Endothelial cell of umbilical vein (primary cell): ENCODE results near the gene COL18A1. TPM values are rescaled to one million over a fixed set of nuclear protein-coding genes. Genes with fewer than 3 reads are reported as not detected.

Source experiments
- BruUV-seq: library from RNA; stranded (reverse); fragments of 400-500 nt; replicated peaks from 2 replicates; lab custom pipeline; 2021; lab: Mats Ljungman, UMichigan
- CTCF ChIA-PET: fragments of 300-600, 350-600 bp; sonication (Branson Sonifier 250); formaldehyde crosslinking; loops from one replicate; lab custom pipeline; 2021; ENCODE audit warnings: antibody characterized with exemption, inconsistent platforms; lab: Charles Lee
- POLR2A ChIA-PET: fragments of 300-600, 350-600 bp; sonication (Branson Sonifier 250); formaldehyde crosslinking; loops from one replicate; lab custom pipeline; 2021; ENCODE audit warnings: antibody characterized with exemption, inconsistent platforms; lab: Charles Lee
- DNase-seq: peaks from one replicate; pipeline ENCODE4 v3.0.0-alpha.2; 2011; ENCODE audit warnings: low read depth, low spot score
- FAIRE-seq: peaks from 2 replicates; lab custom pipeline; 2011; peaks lifted over from hg19 to GRCh38; lab: Jason Lieb, UNC
- H2AFZ ChIP-seq: 2 replicates; pipeline ENCODE4 v1.6.0; 2012; ENCODE audit warnings: low read depth, low read length, control low read depth, inconsistent platforms
- H3K27ac ChIP-seq: 2 replicates; pipeline ENCODE4 v1.5.1; 2011; ENCODE audit warnings: low read depth, mild to moderate bottlenecking, control low read depth, low read length, moderate library complexity; ENCODE audit not compliant: insufficient read depth
- H3K27me3 ChIP-seq, 2 experiments: 2 replicates each; pipeline versions ENCODE4 v1.6.0 to v1.6.1; 2011; ENCODE audit warnings: low read length in 2 of 2, mixed read lengths in 1 of 2; ENCODE audit not compliant: control insufficient read depth in 2 of 2, insufficient read depth in 2 of 2
- H3K36me3 ChIP-seq, 2 experiments: 2 replicates in 1 of 2; 3 replicates in 1 of 2; pipeline ENCODE4 v1.5.1; 2011; ENCODE audit warnings: low read length in 2 of 2, mild to moderate bottlenecking in 1 of 2, moderate library complexity in 1 of 2; ENCODE audit not compliant: control insufficient read depth in 2 of 2, insufficient read depth in 2 of 2; ENCODE audit errors: extremely low read depth in 1 of 2
- H3K4me1 ChIP-seq: 3 replicates; pipeline ENCODE4 v1.5.1; 2011; ENCODE audit warnings: mild to moderate bottlenecking, low read length; ENCODE audit not compliant: control insufficient read depth, insufficient read depth; ENCODE audit errors: extremely low read depth
- H3K4me2 ChIP-seq: 2 replicates; pipeline ENCODE4 v1.6.1; 2011; ENCODE audit warnings: low read length, control low read depth, mixed read lengths; ENCODE audit not compliant: insufficient read depth
- H3K4me3 ChIP-seq, 3 experiments: fragments of 200-600 bp in 1 of 3; sonication (generic), shearing (Covaris generic) in 1 of 3; replicated peaks in 1 of 3; 2 replicates each; pipeline ENCODE4 v1.5.1; 2011 to 2016; ENCODE audit warnings: control low read depth in 3 of 3, low read length in 3 of 3, mild to moderate bottlenecking in 2 of 3, inconsistent platforms in 1 of 3, low read depth in 1 of 3, moderate library complexity in 1 of 3; ENCODE audit not compliant: insufficient read depth in 1 of 3
- H3K79me2 ChIP-seq: 2 replicates; pipeline ENCODE4 v1.6.0; 2012; ENCODE audit warnings: low read length, inconsistent platforms; ENCODE audit not compliant: control insufficient read depth, insufficient read depth
- H3K9ac ChIP-seq: replicated peaks from 2 replicates; pipeline ENCODE3; 2011; ENCODE audit warnings: low read length, control low read depth; ENCODE audit not compliant: insufficient read depth; ENCODE audit errors: extremely low read depth
- H3K9me1 ChIP-seq: replicated peaks from 3 replicates; pipeline ENCODE4 v1.6.0; 2011; ENCODE audit warnings: mild to moderate bottlenecking, low read length; ENCODE audit not compliant: control insufficient read depth, insufficient read depth; ENCODE audit errors: extremely low read depth
- H3K9me3 ChIP-seq: replicated peaks from 2 replicates; pipeline ENCODE4 v1.5.1; 2012; ENCODE audit warnings: low read length, inconsistent platforms; ENCODE audit not compliant: control insufficient read depth, insufficient read depth
- H4K20me1 ChIP-seq: replicated peaks from 2 replicates; pipeline ENCODE3; 2011; ENCODE audit warnings: mild to moderate bottlenecking, low read length; ENCODE audit not compliant: control insufficient read depth, insufficient read depth; ENCODE audit errors: extremely low read depth
- CTCF ChIP-seq, 2 donors: IDR thresholded peaks; 1 replicate in 1 of 2; 2 replicates in 1 of 2; pipeline ENCODE4 v1.5.1; 2011; ENCODE audit warnings: low read length in 2 of 2, mild to moderate bottlenecking in 2 of 2, moderate library complexity in 2 of 2, control low read depth in 1 of 2, inconsistent platforms in 1 of 2, low read depth in 1 of 2; ENCODE audit not compliant: insufficient read depth in 1 of 2; ENCODE audit errors: extremely low read depth in 1 of 2
- EZH2 ChIP-seq: IDR thresholded peaks from 2 replicates; pipeline ENCODE4 v1.6.1; 2012; ENCODE audit warnings: borderline replicate concordance, low read depth, mild to moderate bottlenecking, moderate library complexity, low read length, inconsistent platforms; ENCODE audit not compliant: severe bottlenecking
- FOS ChIP-seq: IDR thresholded peaks from 2 replicates; pipeline ENCODE4 v1.6.1; 2011; ENCODE audit warnings: mild to moderate bottlenecking, low read length, moderate library complexity, borderline replicate concordance; ENCODE audit not compliant: insufficient read depth
- GATA2 ChIP-seq: IDR thresholded peaks from 2 replicates; pipeline ENCODE4 v1.7.0; 2011; ENCODE audit warnings: low read depth, mild to moderate bottlenecking, moderate library complexity, mixed read lengths, low read length; ENCODE audit not compliant: insufficient read length, insufficient read depth
- JUN ChIP-seq: IDR thresholded peaks from 2 replicates; pipeline ENCODE4 v1.6.1; 2011; ENCODE audit warnings: borderline replicate concordance, low read depth; ENCODE audit not compliant: insufficient read length, insufficient read depth
- MAX ChIP-seq: IDR thresholded peaks from 2 replicates; pipeline ENCODE4 v1.6.1; 2011; ENCODE audit not compliant: insufficient read depth, insufficient read length
- MYC ChIP-seq: IDR thresholded peaks from one replicate; pipeline ENCODE4 v1.6.1; 2011; ENCODE audit warnings: mild to moderate bottlenecking, low read depth, low read length
- POLR2A ChIP-seq: IDR thresholded peaks from 2 replicates; pipeline ENCODE4 v1.6.1; 2012; ENCODE audit warnings: low read depth, mild to moderate bottlenecking, control low read depth, low read length
- POLR2AphosphoS5 ChIP-seq: IDR thresholded peaks from 2 replicates; pipeline ENCODE4 v1.6.1; 2012; ENCODE audit warnings: low read depth, mild to moderate bottlenecking, control low read depth, low read length, moderate library complexity; ENCODE audit not compliant: insufficient read depth
- dilution Hi-C: fragments of 300-500 bp; cut with MboI; formaldehyde crosslinking; loops from one replicate; pipeline ENCODE4 v1.15.0; 2019; ENCODE audit warnings: low sequenced_read_pairs; ENCODE audit not compliant: extremely low pct_ligation_motif_present
- intact Hi-C: fragments of 100-400 bp; cut with micrococcal nuclease; formaldehyde crosslinking; loops from one replicate; pipeline ENCODE4 v1.10.0; 2022
- polyA plus RNA-seq, 4 experiments: library from polyadenylated mRNA; depleted of rRNA in 3 of 4; stranded (reverse) in 3 of 4; unstranded in 1 of 4; fragments of >200 nt; gene quantifications; 2 replicates each; pipeline versions ENCODE4 v1.2.1 to v1.2.3, GENCODE V29; 2011 to 2012; ENCODE audit warnings: missing spikeins in 1 of 4
- total RNA-seq: library from RNA; stranded (reverse); gene quantifications from 2 replicates; pipeline ENCODE4 v1.2.3, GENCODE V29; 2021

The COL18A1 gene
- total and polyA plus RNA-seq, 2 donors (not counting 3 experiments of a cell fraction or from before 2014, with no cell fraction given): 198 to 252 TPM

DNA sequence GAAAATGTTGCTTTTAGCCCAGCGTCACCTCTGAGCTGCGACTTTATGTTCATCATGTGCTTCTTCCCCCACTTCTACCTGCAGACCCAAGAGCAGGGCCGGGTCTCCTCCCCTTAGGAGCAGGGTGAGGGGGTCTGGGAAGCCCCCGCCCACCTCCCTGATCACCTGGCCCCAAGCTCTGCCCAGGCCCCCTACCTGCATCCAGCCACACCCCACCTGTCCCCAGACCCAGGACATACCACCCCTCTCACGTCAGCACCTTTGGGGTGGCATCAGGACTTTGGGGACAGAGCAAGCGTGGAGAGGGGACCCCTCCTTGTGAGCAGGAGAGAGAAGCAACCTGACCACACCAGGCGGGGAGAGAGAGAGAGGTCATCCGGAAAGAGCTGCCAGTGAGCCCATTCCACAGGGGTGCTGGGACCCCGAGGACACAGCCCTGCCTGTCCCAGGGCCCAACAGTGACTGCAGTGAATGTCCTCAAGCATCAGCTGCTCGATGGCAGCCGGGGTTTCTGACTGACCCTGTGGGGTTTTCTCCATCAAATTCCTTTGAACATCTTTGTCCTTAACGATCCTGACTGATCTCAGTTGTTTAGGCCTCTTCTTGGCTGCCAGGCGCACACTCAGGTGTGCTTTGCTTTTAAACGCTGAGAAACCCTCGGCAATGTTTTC is 42.8 kb upstream of the COL18A1 start:
- H3K27ac ChIP-seq: no peak overlapping the region
- no peaks in the 10 kb centered on the region for H3K79me2 ChIP-seq
- TF ChIP-seq CTCF (IDR thresholded peaks at IDR 0.05; ENCODE audit: extremely low read depth in 1 of 2, insufficient read depth in 1 of 2, low read depth in 1 of 2, low read length in 2 of 2): no peak
- no peak for TF ChIP-seq GATA2
- TF ChIP-seq MAX: no peak
- no peak for TF ChIP-seq FOS
- TF ChIP-seq POLR2A: no peak
- TF ChIP-seq JUN: no peak
- no peak for TF ChIP-seq POLR2AphosphoS5
- TF ChIP-seq MYC: no peak
- no peak for TF ChIP-seq EZH2
- intact Hi-C loops: no loop called here
- no peaks in the 10 kb centered on the region for H3K9me3 ChIP-seq
- no peaks in the 10 kb centered on the region for H3K27me3 ChIP-seq
- no peaks in the 10 kb centered on the region for H3K36me3 ChIP-seq
- dilution Hi-C loops: no loop called here
- no peak for DNase-seq
- POLR2A ChIA-PET: no interaction called here
- H3K4me2 ChIP-seq: no peak overlapping the region
- no peak overlapping the region for H2AFZ ChIP-seq
- H4K20me1 ChIP-seq: no peaks in the 10 kb centered on the region
- no peak overlapping the region for H3K9ac ChIP-seq
- BruUV-seq: no TSS peak
- H3K4me3 ChIP-seq: no peak overlapping the region
- CTCF ChIA-PET: interaction anchor here (1.1 to 1.3 kb wide), 2 partner anchors 53 to 224 kb away, joined by 3 to 5 read pairs; no protein-coding TSS in a partner anchor
- no peaks in the 10 kb centered on the region for H3K9me1 ChIP-seq
- FAIRE-seq: no peak
- H3K4me1 ChIP-seq: peaks cover 35% of the 10 kb centered on the region
